GM19099 (cell line): ENCODE measurements around the gene SDR42E1.

Experiments used
- POLR2A ChIP-seq: IDR thresholded peaks from 3 replicates; pipeline ENCODE4 v1.6.1; 2011; ENCODE audit warnings: low read depth; ENCODE audit not compliant: insufficient read length; ENCODE audit errors: extremely low read depth

The SDR42E1 gene

DNA sequence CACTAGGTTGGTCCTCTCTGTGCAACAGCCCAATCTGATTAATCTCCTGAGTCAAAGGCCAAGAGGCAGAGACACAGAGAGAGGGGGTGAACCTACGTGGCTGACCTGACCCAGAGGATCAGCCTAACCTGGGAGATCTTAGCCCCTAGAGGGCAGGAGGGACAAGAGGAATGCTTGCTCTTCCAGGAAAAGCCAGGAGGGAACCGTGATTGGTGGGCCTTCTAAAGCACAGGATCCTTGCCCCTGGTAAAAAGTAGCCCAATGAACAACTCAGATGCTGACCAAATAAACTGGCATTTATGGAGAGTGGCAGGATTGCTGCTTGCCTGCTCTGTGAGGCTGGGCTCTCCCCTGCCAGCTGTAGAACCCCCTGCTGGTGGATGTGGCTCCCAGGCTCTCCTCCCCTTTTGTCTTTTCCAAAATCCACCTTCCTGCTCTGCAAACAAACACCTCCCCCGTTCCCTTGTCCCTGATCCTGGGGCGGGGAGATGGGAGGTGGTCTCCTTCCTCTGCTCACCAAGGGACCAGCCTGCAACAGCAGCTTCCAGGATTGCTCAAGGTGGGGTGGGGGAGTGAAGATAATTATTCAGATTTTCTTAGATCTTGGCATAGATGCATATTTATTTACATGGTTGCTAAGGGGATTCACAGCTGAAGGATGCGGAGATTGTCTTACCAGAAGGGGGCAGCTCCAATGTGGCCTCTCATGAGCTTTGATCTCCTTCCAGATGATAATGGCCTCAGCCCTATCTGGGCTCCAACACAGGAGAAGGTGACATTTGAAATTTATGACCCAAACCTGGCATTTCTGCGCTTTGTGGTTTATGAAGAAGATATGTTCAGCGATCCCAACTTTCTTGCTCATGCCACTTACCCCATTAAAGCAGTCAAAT is 71.9 kb downstream of the SDR42E1 start:
- TF ChIP-seq POLR2A = no peak
